ENCODE data around the gene PEX14. TPM values are rescaled to one million over a fixed set of nuclear protein-coding genes. Genes with fewer than 3 reads are reported as not detected.

The PEX14 gene
- total RNA-seq, 4 donors from 2014 or later: 10.1 to 22.7 (median 15.1) TPM

DNA sequence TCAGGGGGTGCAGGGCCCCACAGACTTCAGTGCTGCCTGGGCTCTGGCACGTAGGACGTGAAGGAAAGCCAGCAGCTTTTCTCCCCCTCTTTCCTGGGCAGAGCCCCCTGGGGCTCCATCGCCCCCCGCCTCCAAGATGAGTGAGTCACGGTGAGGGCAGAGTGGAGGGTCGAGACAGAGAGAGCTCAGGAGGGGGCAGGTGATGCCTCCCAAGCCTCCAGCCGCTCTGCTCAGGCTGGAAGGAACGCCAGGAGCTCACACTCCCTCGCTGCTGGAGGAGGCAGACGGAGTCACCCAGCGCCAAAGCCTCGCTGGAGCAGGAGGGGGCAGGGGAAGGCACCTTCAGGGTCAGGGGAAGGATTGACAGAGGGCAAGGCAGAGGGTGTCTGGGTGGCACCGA, 202.2 kb downstream of the PEX14 start:
- H3K4me1 ChIP-seq: peaks cover 0 to 100% (median 52%) of the 10 kb centered on the region in 3 donors
- ATAC-seq: no peak

DNA sequence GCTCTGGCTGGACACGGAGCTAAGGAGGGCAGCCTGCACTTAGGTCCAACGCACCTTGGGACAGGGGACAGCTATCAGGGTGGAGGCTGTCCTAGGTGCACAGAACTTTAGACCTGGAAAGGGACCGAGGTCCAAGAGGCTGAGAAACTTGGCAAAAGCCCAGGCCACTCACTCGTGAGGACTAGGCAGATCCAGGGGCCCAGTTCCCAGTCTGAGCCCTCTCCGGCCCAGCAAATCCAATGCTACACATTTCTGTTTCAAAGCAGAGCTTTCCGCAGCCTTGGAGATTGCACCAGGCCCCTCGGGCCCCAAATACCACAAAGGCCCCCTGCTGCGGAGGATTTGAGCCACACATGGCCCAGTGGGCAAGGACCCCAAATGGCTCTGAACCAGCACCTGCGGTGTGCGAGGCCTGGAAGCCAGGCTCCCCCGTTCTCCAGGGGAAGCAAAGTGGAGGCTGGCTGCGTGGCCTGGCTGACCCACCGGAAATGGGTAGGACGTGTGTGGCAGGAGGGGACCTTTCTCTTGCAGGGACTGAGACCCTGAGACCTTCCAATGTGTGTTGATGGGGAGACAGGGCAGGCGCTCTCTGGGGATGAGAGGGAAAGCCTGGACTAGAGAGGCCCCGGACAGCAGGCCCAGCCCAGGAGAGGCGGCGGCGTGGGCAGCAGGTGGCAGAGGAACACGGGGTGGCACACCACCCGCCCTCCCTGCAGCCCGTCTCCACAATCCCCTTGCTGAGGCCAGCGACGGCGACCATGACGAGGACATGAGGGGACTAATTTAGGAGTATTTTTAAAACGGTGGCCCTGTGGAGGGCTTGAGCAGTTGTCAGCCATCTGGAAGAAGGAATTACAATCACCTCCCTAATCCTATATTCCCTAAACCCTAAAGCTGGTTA, 203.0 kb downstream of the PEX14 start:
- ATAC-seq: no peak
- Histone ChIP-seq H3K9me3 (no peaks in the 10 kb centered on the region), H3K4me3 (no peak overlapping the region), H3K27me3 (no peaks in the 10 kb centered on the region), H3K27ac (peak overlapping the region in 3 of 4 donors; percentile 89 to 95 (median 90)), H3K4me1 (peaks cover 0 to 100% (median 56%) of the 10 kb centered on the region in 3 donors), H3K36me3 (no peaks in the 10 kb centered on the region)
- WGBS, 2 donors (ENCODE audit: low coverage in 1 of 2): 50% methylated on average over 2 of the region's 27 CpGs; no CpG with 5 or more reads in 1 of the 2 donors
- TF ChIP-seq POLR2A (IDR thresholded peaks at IDR 0.05): no peak
- TF ChIP-seq, protein P1, sequence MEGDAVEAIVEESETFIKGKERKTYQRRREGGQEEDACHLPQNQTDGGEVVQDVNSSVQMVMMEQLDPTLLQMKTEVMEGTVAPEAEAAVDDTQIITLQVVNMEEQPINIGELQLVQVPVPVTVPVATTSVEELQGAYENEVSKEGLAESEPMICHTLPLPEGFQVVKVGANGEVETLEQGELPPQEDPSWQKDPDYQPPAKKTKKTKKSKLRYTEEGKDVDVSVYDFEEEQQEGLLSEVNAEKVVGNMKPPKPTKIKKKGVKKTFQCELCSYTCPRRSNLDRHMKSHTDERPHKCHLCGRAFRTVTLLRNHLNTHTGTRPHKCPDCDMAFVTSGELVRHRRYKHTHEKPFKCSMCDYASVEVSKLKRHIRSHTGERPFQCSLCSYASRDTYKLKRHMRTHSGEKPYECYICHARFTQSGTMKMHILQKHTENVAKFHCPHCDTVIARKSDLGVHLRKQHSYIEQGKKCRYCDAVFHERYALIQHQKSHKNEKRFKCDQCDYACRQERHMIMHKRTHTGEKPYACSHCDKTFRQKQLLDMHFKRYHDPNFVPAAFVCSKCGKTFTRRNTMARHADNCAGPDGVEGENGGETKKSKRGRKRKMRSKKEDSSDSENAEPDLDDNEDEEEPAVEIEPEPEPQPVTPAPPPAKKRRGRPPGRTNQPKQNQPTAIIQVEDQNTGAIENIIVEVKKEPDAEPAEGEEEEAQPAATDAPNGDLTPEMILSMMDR (IDR thresholded peaks at IDR 0.05): no peak
- TF ChIP-seq POLR2AphosphoS5 (IDR thresholded peaks at IDR 0.05): no peak
- no peak for TF ChIP-seq EP300 (IDR thresholded peaks at IDR 0.05)

More for the DNA sequence above, 202.2 kb downstream of the PEX14 start:
- Histone ChIP-seq H3K4me3 (no peak overlapping the region), H3K36me3 (no peaks in the 10 kb centered on the region), H3K27ac (peak overlapping the region in 3 of 4 donors; percentile 89 to 95 (median 90)), H3K9me3 (no peaks in the 10 kb centered on the region), H3K27me3 (no peaks in the 10 kb centered on the region)
- whole genome bisulfite sequencing, 2 donors (ENCODE audit: low coverage in 1 of 2): 20% methylated on average over 2 of the region's 13 CpGs; no CpG with 5 or more reads in 1 of the 2 donors
- TF ChIP-seq, protein P1 (IDR thresholded peaks at IDR 0.05): no peak
- TF ChIP-seq POLR2A (IDR thresholded peaks at IDR 0.05): no peak

DNA sequence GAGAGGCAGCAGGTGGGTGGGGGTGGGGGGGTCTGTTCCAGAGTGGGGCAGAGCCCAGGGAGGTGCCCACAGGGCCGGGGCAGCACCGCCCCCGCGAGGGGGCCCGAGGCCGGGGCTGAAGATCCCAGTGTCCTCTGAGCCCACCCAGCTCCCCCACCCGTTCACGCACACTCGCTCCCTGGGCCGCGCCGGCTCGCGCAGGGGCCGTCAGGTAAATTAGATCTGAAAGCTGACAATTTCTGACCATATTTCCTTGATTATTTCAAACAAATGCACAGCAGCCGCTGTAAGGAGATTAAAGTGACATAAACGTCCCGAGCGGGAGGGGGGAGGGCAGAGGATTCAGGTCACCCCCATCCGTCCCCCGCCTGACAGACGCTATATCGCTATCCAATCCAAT, 203.7 kb downstream of the PEX14 start:
- H3K27ac ChIP-seq: peak overlapping the region in 3 of 4 donors; percentile 89 to 95 (median 90)
- no peak for ATAC-seq
- 62 to 72% methylated on average over 13 to 19 of the region's 23 CpGs for WGBS, 2 donors (ENCODE audit: low coverage in 1 of 2)
- H3K27me3 ChIP-seq: no peaks in the 10 kb centered on the region
- H3K4me3 ChIP-seq: no peak overlapping the region
- no peaks in the 10 kb centered on the region for H3K36me3 ChIP-seq
- TF ChIP-seq POLR2AphosphoS5 (IDR thresholded peaks at IDR 0.05) (no peak), EP300 (IDR thresholded peaks at IDR 0.05) (no peak), POLR2A (IDR thresholded peaks at IDR 0.05) (no peak)
- TF ChIP-seq, protein P1 (IDR thresholded peaks at IDR 0.05): no peak
- no peaks in the 10 kb centered on the region for H3K9me3 ChIP-seq
- peaks cover 0 to 100% (median 57%) of the 10 kb centered on the region in 3 donors for H3K4me1 ChIP-seq

DNA sequence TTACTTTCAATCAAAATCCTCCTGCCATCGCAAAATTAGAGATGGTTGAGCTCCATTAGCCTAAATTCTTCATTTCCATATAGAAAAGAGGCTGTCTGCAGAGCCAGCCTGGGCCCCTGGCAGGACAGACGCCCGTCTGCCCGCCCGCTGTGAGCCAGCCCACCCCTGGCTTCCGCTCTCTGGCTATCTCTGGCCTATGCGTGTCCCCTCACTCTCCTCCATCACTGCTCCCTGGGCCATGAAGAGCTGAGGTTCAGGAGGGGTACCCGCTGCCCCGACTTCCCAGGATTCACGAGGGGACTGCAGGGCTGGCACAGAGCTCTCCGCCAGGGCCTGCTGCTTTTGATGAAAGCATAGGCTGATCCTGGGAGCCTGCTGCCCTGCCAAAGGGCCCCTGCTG, 204.1 kb downstream of the PEX14 start:
- H3K27ac ChIP-seq: peak overlapping the region in 3 of 4 donors; percentile 89 to 95 (median 90)
- peak overlapping the region in 1 of 2 donors; percentile 4 for H3K4me3 ChIP-seq
- TF ChIP-seq EP300 (IDR thresholded peaks at IDR 0.05) (no peak), POLR2AphosphoS5 (IDR thresholded peaks at IDR 0.05) (no peak), POLR2A (IDR thresholded peaks at IDR 0.05) (no peak)
- TF ChIP-seq, protein P1 (IDR thresholded peaks at IDR 0.05): no peak
- no peaks in the 10 kb centered on the region for H3K36me3 ChIP-seq
- no peaks in the 10 kb centered on the region for H3K9me3 ChIP-seq
- WGBS, 2 donors (ENCODE audit: low coverage in 1 of 2): 80% methylated on average over 6 of the region's 11 CpGs; no CpG with 5 or more reads in 1 of the 2 donors
- H3K27me3 ChIP-seq: no peaks in the 10 kb centered on the region
- H3K4me1 ChIP-seq: peaks cover 0 to 100% (median 57%) of the 10 kb centered on the region in 3 donors
- no peak for ATAC-seq

Measured in gastroesophageal sphincter (tissue), 4 donors.